TTC549 (cell line): ENCODE measurements around the gene CDK18.

Source experiments
- FAIRE-seq: peaks from 2 replicates; lab custom pipeline; 2012; peaks lifted over from hg19 to GRCh38; lab: Jason Lieb, UNC

Gene CDK18

GRCh38 chr1:205523891-205524793, 19.7 kb downstream of the CDK18 start:
- peak; percentile 92 for FAIRE-seq

GRCh38 chr1:205524794-205525101, 20.3 kb downstream of the CDK18 start:
- no peak for FAIRE-seq

GRCh38 chr1:205525495-205526285, 21.2 kb downstream of the CDK18 start:
- FAIRE-seq = no peak

- no peak for FAIRE-seq
These were observed 22.0 kb downstream of the CDK18 start for GRCh38 chr1:205526431-205526830.

- no peak for FAIRE-seq
These were observed 23.5 kb downstream of the CDK18 start for GRCh38 chr1:205527931-205528330.

- FAIRE-seq = no peak
These were observed 24.0 kb downstream of the CDK18 start for GRCh38 chr1:205528446-205528886.

GRCh38 chr1:205528887-205529825, 24.7 kb downstream of the CDK18 start:
- FAIRE-seq = no peak

- no peak for FAIRE-seq
These were observed 25.6 kb downstream of the CDK18 start for GRCh38 chr1:205530116-205530515.

GRCh38 chr1:205531191-205532025, 26.9 kb downstream of the CDK18 start:
- FAIRE-seq = no peak

- no peak for FAIRE-seq
These were observed 27.8 kb downstream of the CDK18 start for GRCh38 chr1:205532026-205532898.

- no peak for FAIRE-seq
These were observed 28.7 kb downstream of the CDK18 start for GRCh38 chr1:205532996-205533735.

GRCh38 chr1:205533748-205534443, 29.4 kb downstream of the CDK18 start:
- no peak for FAIRE-seq

GRCh38 chr1:205534444-205534985, 30.0 kb downstream of the CDK18 start:
- FAIRE-seq = no peak

- no peak for FAIRE-seq
These were observed 30.6 kb downstream of the CDK18 start for GRCh38 chr1:205535096-205535495.

GRCh38 chr1:205535866-205536758, 31.6 kb downstream of the CDK18 start:
- FAIRE-seq = no peak

- FAIRE-seq = no peak
These were observed 32.4 kb downstream of the CDK18 start for GRCh38 chr1:205536759-205537361.

- no peak for FAIRE-seq
These were observed 33.0 kb downstream of the CDK18 start for GRCh38 chr1:205537386-205538018.
